ENCODE results near the gene IL36RN. TPM values are rescaled to one million over a fixed set of nuclear protein-coding genes. Genes with fewer than 3 reads are reported as not detected.

The IL36RN gene
- polyA plus RNA-seq, 1 donor from 2014 or later, result not detected

DNA sequence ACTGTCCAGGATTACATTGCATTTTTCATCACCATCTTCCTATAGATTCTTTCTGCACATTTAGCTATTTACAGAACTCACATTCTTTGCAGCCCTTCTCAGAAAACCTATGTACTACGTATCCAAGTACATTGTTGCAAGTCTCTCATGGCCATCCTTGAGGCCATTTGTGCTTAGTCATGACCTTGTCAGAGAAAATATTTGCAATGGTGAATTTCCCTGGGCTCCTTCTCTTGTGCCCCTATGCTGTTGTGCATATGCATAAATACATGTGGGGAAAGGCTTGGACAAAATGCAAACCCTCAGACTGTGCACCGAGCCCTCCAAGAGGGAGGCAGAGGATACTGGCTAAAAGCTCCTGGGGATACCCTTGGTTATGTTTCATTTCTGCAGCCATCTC lies 34.2 kb upstream of the IL36RN start:
- Histone ChIP-seq H3K4me2 (ENCODE audit: low read length) (no peak overlapping the region), H4K20me1 (ENCODE audit: insufficient read depth) (no peaks in the 10 kb centered on the region), H3F3A (ENCODE audit: insufficient read depth, low read length, poor library complexity, severe bottlenecking) (no peaks in the 10 kb centered on the region), H3K9me3 (ENCODE audit: low read length) (no peaks in the 10 kb centered on the region), H2AFZ (ENCODE audit: low read depth, low read length) (no peak overlapping the region), H3K79me2 (replicated peaks; ENCODE audit: insufficient read depth, low read length) (no peaks in the 10 kb centered on the region), H3K9me2 (ENCODE audit: insufficient read depth, low read length) (no peaks in the 10 kb centered on the region), H3K4me3 (ENCODE audit: low read length) (no peak overlapping the region), H3K27ac (ENCODE audit: low read length) (no peak overlapping the region), H3K9ac (ENCODE audit: low read length) (no peak overlapping the region), H3K36me3 (ENCODE audit: insufficient read depth, low read length) (no peaks in the 10 kb centered on the region), H3K27me3 (ENCODE audit: insufficient read depth, low read depth, low read length) (no peaks in the 10 kb centered on the region)
- TF ChIP-seq POLR2AphosphoS5 (IDR thresholded peaks at IDR 0.05), result no peak
- TF ChIP-seq REST (IDR thresholded peaks at IDR 0.05; ENCODE audit: borderline replicate concordance), result no peak
- TF ChIP-seq SMC3 (conservative IDR thresholded peaks at IDR 0.05; ENCODE audit: poor library complexity), result no peak
- no peak for TF ChIP-seq RAD21 (conservative IDR thresholded peaks at IDR 0.05)
- TF ChIP-seq, protein P1, sequence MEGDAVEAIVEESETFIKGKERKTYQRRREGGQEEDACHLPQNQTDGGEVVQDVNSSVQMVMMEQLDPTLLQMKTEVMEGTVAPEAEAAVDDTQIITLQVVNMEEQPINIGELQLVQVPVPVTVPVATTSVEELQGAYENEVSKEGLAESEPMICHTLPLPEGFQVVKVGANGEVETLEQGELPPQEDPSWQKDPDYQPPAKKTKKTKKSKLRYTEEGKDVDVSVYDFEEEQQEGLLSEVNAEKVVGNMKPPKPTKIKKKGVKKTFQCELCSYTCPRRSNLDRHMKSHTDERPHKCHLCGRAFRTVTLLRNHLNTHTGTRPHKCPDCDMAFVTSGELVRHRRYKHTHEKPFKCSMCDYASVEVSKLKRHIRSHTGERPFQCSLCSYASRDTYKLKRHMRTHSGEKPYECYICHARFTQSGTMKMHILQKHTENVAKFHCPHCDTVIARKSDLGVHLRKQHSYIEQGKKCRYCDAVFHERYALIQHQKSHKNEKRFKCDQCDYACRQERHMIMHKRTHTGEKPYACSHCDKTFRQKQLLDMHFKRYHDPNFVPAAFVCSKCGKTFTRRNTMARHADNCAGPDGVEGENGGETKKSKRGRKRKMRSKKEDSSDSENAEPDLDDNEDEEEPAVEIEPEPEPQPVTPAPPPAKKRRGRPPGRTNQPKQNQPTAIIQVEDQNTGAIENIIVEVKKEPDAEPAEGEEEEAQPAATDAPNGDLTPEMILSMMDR (IDR thresholded peaks at IDR 0.05; ENCODE audit: poor library complexity, severe bottlenecking), result no peak
- TF ChIP-seq EP300 (conservative IDR thresholded peaks at IDR 0.05; ENCODE audit: poor library complexity, severe bottlenecking), result no peak
- TF ChIP-seq TAF1 (IDR thresholded peaks at IDR 0.05; ENCODE audit: low read depth), result no peak
- no peak for TF ChIP-seq MXI1 (conservative IDR thresholded peaks at IDR 0.05; ENCODE audit: poor library complexity, severe bottlenecking)
- no peak for TF ChIP-seq EZH2 (IDR thresholded peaks at IDR 0.05; ENCODE audit: borderline replicate concordance, insufficient read depth, low read length, poor library complexity, severe bottlenecking)

GRCh38 chr2:113025737-113026136 lies 33.3 kb upstream of the IL36RN start:
- no peak overlapping the region for H3K4me3 ChIP-seq (ENCODE audit: low read length)
- H3K27me3 ChIP-seq (ENCODE audit: insufficient read depth, low read depth, low read length), result no peaks in the 10 kb centered on the region
- H3K4me2 ChIP-seq (ENCODE audit: low read length), result no peak overlapping the region
- H3K9ac ChIP-seq (ENCODE audit: low read length), result no peak overlapping the region
- H3K36me3 ChIP-seq (ENCODE audit: insufficient read depth, low read length), result no peaks in the 10 kb centered on the region
- H2AFZ ChIP-seq (ENCODE audit: low read depth, low read length), result no peak overlapping the region
- H3K9me3 ChIP-seq (ENCODE audit: low read length), result no peaks in the 10 kb centered on the region
- no peaks in the 10 kb centered on the region for H3K79me2 ChIP-seq (replicated peaks; ENCODE audit: insufficient read depth, low read length)
- H4K20me1 ChIP-seq (ENCODE audit: insufficient read depth), result no peaks in the 10 kb centered on the region
- no peak overlapping the region for H3K27ac ChIP-seq (ENCODE audit: low read length)
- no peaks in the 10 kb centered on the region for H3K9me2 ChIP-seq (ENCODE audit: insufficient read depth, low read length)
- no peaks in the 10 kb centered on the region for H3F3A ChIP-seq (ENCODE audit: insufficient read depth, low read length, poor library complexity, severe bottlenecking)
- TF ChIP-seq POLR2AphosphoS5 (IDR thresholded peaks at IDR 0.05) (no peak), RAD21 (conservative IDR thresholded peaks at IDR 0.05) (no peak), REST (IDR thresholded peaks at IDR 0.05; ENCODE audit: borderline replicate concordance) (no peak), MXI1 (conservative IDR thresholded peaks at IDR 0.05; ENCODE audit: poor library complexity, severe bottlenecking) (no peak), TAF1 (IDR thresholded peaks at IDR 0.05; ENCODE audit: low read depth) (no peak), EP300 (conservative IDR thresholded peaks at IDR 0.05; ENCODE audit: poor library complexity, severe bottlenecking) (no peak), SMC3 (conservative IDR thresholded peaks at IDR 0.05; ENCODE audit: poor library complexity) (no peak)
- TF ChIP-seq, protein P1 (IDR thresholded peaks at IDR 0.05; ENCODE audit: poor library complexity, severe bottlenecking), result no peak
